Measurements from ENCODE around the gene LRRFIP2.

The LRRFIP2 gene

GRCh38 chr3:37111199-37111598, 63.2 kb downstream of the LRRFIP2 start:
- TF ChIP-seq GABPA (IDR thresholded peaks at IDR 0.05; ENCODE audit: low read depth) (no peak), SPI1 (IDR thresholded peaks at IDR 0.05; ENCODE audit: borderline replicate concordance, low read depth) (no peak), POLR2AphosphoS5 (IDR thresholded peaks at IDR 0.05; ENCODE audit: low read depth) (no peak), REST (IDR thresholded peaks at IDR 0.05; ENCODE audit: insufficient replicate concordance, low read depth) (no peak), CTCF (IDR thresholded peaks at IDR 0.05; ENCODE audit: insufficient read depth, low read length) (no peak)
- no peak overlapping the region for H3K27ac ChIP-seq (replicated peaks)
- no peaks in the 10 kb centered on the region for H3K27me3 ChIP-seq (ENCODE audit: insufficient read depth, poor library complexity, severe bottlenecking)
- no peak overlapping the region for H3K4me3 ChIP-seq (replicated peaks; ENCODE audit: insufficient read depth, low read length)
- DNase-seq (ENCODE audit: low read depth in 1 of 2, low spot score in 1 of 2) = no peak

GRCh38 chr3:37107846-37108245, 66.5 kb downstream of the LRRFIP2 start:
- no peak for TF ChIP-seq SPI1 (IDR thresholded peaks at IDR 0.05; ENCODE audit: borderline replicate concordance, low read depth)
- H3K27me3 ChIP-seq (ENCODE audit: insufficient read depth, poor library complexity, severe bottlenecking) = no peaks in the 10 kb centered on the region
- no peak overlapping the region for H3K27ac ChIP-seq (replicated peaks)
- H3K4me3 ChIP-seq (replicated peaks; ENCODE audit: insufficient read depth, low read length) = no peak overlapping the region
- no peak for DNase-seq (ENCODE audit: low read depth in 1 of 2, low spot score in 1 of 2)

- Histone ChIP-seq H3K27me3 (ENCODE audit: insufficient read depth, poor library complexity, severe bottlenecking) (no peaks in the 10 kb centered on the region), H3K27ac (replicated peaks) (peak overlapping the region; percentile 21; the same call in 1 of the 2 replicates), H3K4me3 (replicated peaks; ENCODE audit: insufficient read depth, low read length) (no peak overlapping the region)
- DNase-seq (ENCODE audit: low read depth in 1 of 2, low spot score in 1 of 2) = peak in 1 of 2 experiments; percentile 11
- no peak for TF ChIP-seq GABPA (IDR thresholded peaks at IDR 0.05; ENCODE audit: low read depth)
- TF ChIP-seq SPI1 (IDR thresholded peaks at IDR 0.05; ENCODE audit: borderline replicate concordance, low read depth) = peak; percentile 49; the same call in 1 of the 2 replicates
Measured at GRCh38 chr3:37103103-37103808, 71.1 kb downstream of the LRRFIP2 start.

GRCh38 chr3:37100411-37100810, 74.0 kb downstream of the LRRFIP2 start:
- TF ChIP-seq GABPA (IDR thresholded peaks at IDR 0.05; ENCODE audit: low read depth) = no peak
- no peak for TF ChIP-seq CTCF (IDR thresholded peaks at IDR 0.05; ENCODE audit: insufficient read depth, low read length)
- TF ChIP-seq SPI1 (IDR thresholded peaks at IDR 0.05; ENCODE audit: borderline replicate concordance, low read depth) = no peak
- no peak for TF ChIP-seq POLR2AphosphoS5 (IDR thresholded peaks at IDR 0.05; ENCODE audit: low read depth)
- no peak for TF ChIP-seq REST (IDR thresholded peaks at IDR 0.05; ENCODE audit: insufficient replicate concordance, low read depth)
- H3K4me3 ChIP-seq (replicated peaks; ENCODE audit: insufficient read depth, low read length) = no peak overlapping the region

GRCh38 chr3:37099469-37099868, 74.9 kb downstream of the LRRFIP2 start:
- Histone ChIP-seq H3K27ac (replicated peaks) (no peak overlapping the region), H3K4me3 (replicated peaks; ENCODE audit: insufficient read depth, low read length) (no peak overlapping the region), H3K27me3 (ENCODE audit: insufficient read depth, poor library complexity, severe bottlenecking) (no peaks in the 10 kb centered on the region)
- TF ChIP-seq GABPA (IDR thresholded peaks at IDR 0.05; ENCODE audit: low read depth) (no peak), CTCF (IDR thresholded peaks at IDR 0.05; ENCODE audit: insufficient read depth, low read length) (no peak), SPI1 (IDR thresholded peaks at IDR 0.05; ENCODE audit: borderline replicate concordance, low read depth) (no peak), REST (IDR thresholded peaks at IDR 0.05; ENCODE audit: insufficient replicate concordance, low read depth) (no peak), POLR2AphosphoS5 (IDR thresholded peaks at IDR 0.05; ENCODE audit: low read depth) (no peak)
- DNase-seq (ENCODE audit: low read depth in 1 of 2, low spot score in 1 of 2) = no peak

More at GRCh38 chr3:37100411-37100810, 74.0 kb downstream of the LRRFIP2 start:
- no peak overlapping the region for H3K27ac ChIP-seq (replicated peaks)
- H3K27me3 ChIP-seq (ENCODE audit: insufficient read depth, poor library complexity, severe bottlenecking) = no peaks in the 10 kb centered on the region
- no peak for DNase-seq (ENCODE audit: low read depth in 1 of 2, low spot score in 1 of 2)

All from HL-60 (cell line).